Measurements from ENCODE around the gene AUTS2.

The AUTS2 gene

GRCh38 chr7:69764147-69764546 lies 165.9 kb downstream of the AUTS2 start:
- TF ChIP-seq CTCF (IDR thresholded peaks at IDR 0.05), result no peak
- no peaks in the 10 kb centered on the region for H3K9me3 ChIP-seq
- no peaks in the 10 kb centered on the region for H3K27me3 ChIP-seq
- H3K36me3 ChIP-seq, result no peaks in the 10 kb centered on the region
- H3K4me1 ChIP-seq (ENCODE audit: control insufficient read depth in 1 of 2, insufficient read depth in 1 of 2, low read depth in 1 of 2, low read length in 1 of 2), result no peaks in the 10 kb centered on the region
- H3K4me3 ChIP-seq (ENCODE audit: low read depth in 1 of 2, low read length in 1 of 2), result no peak overlapping the region
- no peak overlapping the region for H3K27ac ChIP-seq

GRCh38 chr7:69764681-69765080 lies 166.4 kb downstream of the AUTS2 start:
- Histone ChIP-seq H3K4me3 (ENCODE audit: low read depth in 1 of 2, low read length in 1 of 2) (no peak overlapping the region), H3K4me1 (ENCODE audit: control insufficient read depth in 1 of 2, insufficient read depth in 1 of 2, low read depth in 1 of 2, low read length in 1 of 2) (no peaks in the 10 kb centered on the region), H3K36me3 (no peaks in the 10 kb centered on the region), H3K9me3 (no peaks in the 10 kb centered on the region), H3K27me3 (no peaks in the 10 kb centered on the region), H3K27ac (no peak overlapping the region)
- TF ChIP-seq CTCF (IDR thresholded peaks at IDR 0.05), result no peak

- Histone ChIP-seq H3K9me3 (no peaks in the 10 kb centered on the region), H3K4me3 (ENCODE audit: low read depth in 1 of 2, low read length in 1 of 2) (no peak overlapping the region), H3K36me3 (no peaks in the 10 kb centered on the region), H3K4me1 (ENCODE audit: control insufficient read depth in 1 of 2, insufficient read depth in 1 of 2, low read depth in 1 of 2, low read length in 1 of 2) (no peaks in the 10 kb centered on the region), H3K27me3 (no peaks in the 10 kb centered on the region), H3K27ac (no peak overlapping the region)
- TF ChIP-seq CTCF (IDR thresholded peaks at IDR 0.05), result no peak
These were observed 167.6 kb downstream of the AUTS2 start for GRCh38 chr7:69765879-69766278.

DNA sequence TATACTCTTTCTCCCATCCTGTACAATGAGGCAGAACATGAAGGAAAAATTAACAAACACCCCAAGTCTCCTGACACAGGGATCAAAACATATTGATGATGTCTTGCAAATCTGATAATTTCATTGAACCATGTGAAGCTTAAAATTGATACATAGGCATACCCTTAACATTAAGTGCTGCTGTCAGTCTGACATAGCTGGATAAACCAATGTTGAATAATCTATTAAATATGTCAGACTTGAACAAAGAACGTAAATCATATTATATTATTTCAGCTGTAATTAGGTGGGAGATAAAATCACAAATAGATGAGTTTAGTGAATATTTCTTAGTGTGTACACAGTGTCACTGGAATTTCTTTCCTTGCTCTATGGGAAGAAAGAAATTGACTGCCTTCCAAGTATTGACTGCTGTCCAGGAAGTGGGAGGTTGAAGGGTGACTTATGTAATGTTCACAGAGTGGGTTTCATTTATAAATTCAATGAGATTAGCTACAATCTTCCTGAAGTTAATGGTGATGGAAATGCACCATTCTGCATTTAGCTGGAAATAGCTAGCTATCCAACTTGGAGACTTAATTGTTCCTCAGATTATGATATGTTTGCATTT lies 170.8 kb downstream of the AUTS2 start:
- Histone ChIP-seq H3K4me1 (ENCODE audit: control insufficient read depth in 1 of 2, insufficient read depth in 1 of 2, low read depth in 1 of 2, low read length in 1 of 2) (no peaks in the 10 kb centered on the region), H3K36me3 (no peaks in the 10 kb centered on the region), H3K9me3 (no peaks in the 10 kb centered on the region), H3K27me3 (no peaks in the 10 kb centered on the region), H3K27ac (no peak overlapping the region), H3K4me3 (ENCODE audit: low read depth in 1 of 2, low read length in 1 of 2) (no peak overlapping the region)
- no peak for TF ChIP-seq CTCF (IDR thresholded peaks at IDR 0.05)

GRCh38 chr7:69769826-69770225 lies 171.6 kb downstream of the AUTS2 start:
- Histone ChIP-seq H3K4me3 (ENCODE audit: low read depth in 1 of 2, low read length in 1 of 2) (no peak overlapping the region), H3K36me3 (no peaks in the 10 kb centered on the region), H3K27me3 (no peaks in the 10 kb centered on the region), H3K9me3 (no peaks in the 10 kb centered on the region), H3K27ac (no peak overlapping the region), H3K4me1 (ENCODE audit: control insufficient read depth in 1 of 2, insufficient read depth in 1 of 2, low read depth in 1 of 2, low read length in 1 of 2) (no peaks in the 10 kb centered on the region)
- TF ChIP-seq CTCF (IDR thresholded peaks at IDR 0.05), result no peak

DNA sequence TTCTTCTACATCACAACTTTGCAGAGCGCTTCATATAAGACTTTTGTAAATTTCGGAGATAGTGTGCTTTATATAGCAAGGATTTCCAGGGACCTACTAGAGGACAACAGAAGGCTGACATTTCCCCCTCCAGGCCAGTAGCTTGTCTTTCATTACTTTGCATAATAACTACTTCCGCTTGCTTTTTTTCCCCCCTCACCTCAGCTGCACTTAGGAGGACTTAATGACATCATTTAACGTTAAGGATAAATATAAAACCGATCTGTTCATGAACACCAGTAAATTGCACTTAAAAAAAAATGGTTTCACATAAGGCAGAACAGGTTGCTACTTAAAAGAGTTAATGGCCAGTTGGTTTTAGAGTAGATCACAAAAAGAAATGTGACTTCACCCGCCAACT lies 172.3 kb downstream of the AUTS2 start:
- no peaks in the 10 kb centered on the region for H3K9me3 ChIP-seq
- no peak for TF ChIP-seq CTCF (IDR thresholded peaks at IDR 0.05)
- H3K4me1 ChIP-seq (ENCODE audit: control insufficient read depth in 1 of 2, insufficient read depth in 1 of 2, low read depth in 1 of 2, low read length in 1 of 2), result no peaks in the 10 kb centered on the region
- H3K27me3 ChIP-seq, result no peaks in the 10 kb centered on the region
- H3K36me3 ChIP-seq, result no peaks in the 10 kb centered on the region
- no peak overlapping the region for H3K4me3 ChIP-seq (ENCODE audit: low read depth in 1 of 2, low read length in 1 of 2)
- H3K27ac ChIP-seq, result no peak overlapping the region

Data from neutrophil (primary cell).